Loucy (cell line): ENCODE measurements around the gene UBE4B.

Source experiments
- CTCF ChIP-seq: fragments of 200-600 bp; sonication (generic); conservative IDR thresholded peaks from 2 replicates; pipeline ENCODE4 v1.5.1; 2014; ENCODE audit warnings: mild to moderate bottlenecking, antibody characterized with exemption, low read length
- EZH2phosphoT487 ChIP-seq: fragments of 200-600 bp; IDR thresholded peaks from 2 replicates; pipeline ENCODE4 v1.6.1; 2018; ENCODE audit warnings: antibody characterized with exemption, mild to moderate bottlenecking, moderate library complexity, borderline replicate concordance

- no peak for TF ChIP-seq CTCF
- TF ChIP-seq EZH2phosphoT487, result no peak
These were observed 175.1 kb downstream of the UBE4B start for GRCh38 chr1:10207810-10208209.
